Urinary bladder (tissue), 4 donors: ENCODE data around the gene PAQR4. TPM values are rescaled to one million over a fixed set of nuclear protein-coding genes. Genes with fewer than 3 reads are reported as not detected.
"Not testable (repeated sequence)": the region's sequence is repeated elsewhere in the genome, so short reads cannot be mapped to it uniquely, and the experiment has no call there.

Experiments
- DNase-seq: peaks from one replicate; pipeline ENCODE4 v3.0.0-alpha.2; 2015; ENCODE audit errors: extremely low spot score
- H3K27ac ChIP-seq: one replicate; pipeline ENCODE4 v1.5.1; 2013; ENCODE audit warnings: low read depth, mild to moderate bottlenecking, moderate library complexity
- H3K36me3 ChIP-seq: one replicate; pipeline ENCODE4 v1.6.1; 2013; ENCODE audit warnings: mild to moderate bottlenecking, moderate library complexity; ENCODE audit not compliant: insufficient read depth
- H3K4me1 ChIP-seq: one replicate; pipeline ENCODE4 v1.6.1; 2013; ENCODE audit warnings: mild to moderate bottlenecking, moderate library complexity; ENCODE audit not compliant: insufficient read depth
- H3K4me3 ChIP-seq: one replicate; pipeline ENCODE4 v1.5.1; 2013; ENCODE audit warnings: low read depth, low read length
- WGBS: extraction: QIAGEN DNeasy Blood & Tissue Kit; methylation state at CpG from one replicate; pipeline ENCODE4 v1.1.7; 2013; 5-methylcytosine and 5-hydroxymethylcytosine counted together
- polyA plus RNA-seq: library from polyadenylated mRNA; stranded (reverse); fragments of 200-250 nt; gene quantifications from one replicate; pipeline ENCODE4 v1.2.3, GENCODE V29; 2013
- total RNA-seq: library from RNA; depleted of rRNA; stranded (reverse); fragments of >200 nt; gene quantifications from one replicate; pipeline ENCODE4 v1.2.3, GENCODE V29; 2014
- donor health status: healthy with polysubstance abuse.
- donor health status: healthy.

PAQR4 gene
- total RNA-seq (4.5 TPM), polyA plus RNA-seq (5.1 TPM)

- peak; percentile 43 for DNase-seq
- H3K27ac ChIP-seq: no peak within 1 kb of the TSS
Observed at GRCh38 chr16:2968738-2969544, at the start of gene PAQR4. TSS of gene PAQR4 (plus strand) at chr16:2969348. CDS start at chr16:2969675, 327 bp downstream.

GRCh38 chr16:2919511-2920255, 49.5 kb upstream of the PAQR4 start:
- no peak overlapping the region for H3K27ac ChIP-seq
- no peaks in the 10 kb centered on the region for H3K4me1 ChIP-seq
- WGBS: 8% methylated on average over 13 of the region's 13 CpGs
- DNase-seq: no peak
- H3K36me3 ChIP-seq: no peaks in the 10 kb centered on the region
- no peak overlapping the region for H3K4me3 ChIP-seq

More at GRCh38 chr16:2968738-2969544, at the start of gene PAQR4:
- under 1% methylated on average over 98 of the region's 98 CpGs for WGBS
- Histone ChIP-seq H3K4me3 (peak within 1 kb of the TSS; percentile 74), H3K4me1 (peaks cover 7% of the 10 kb centered on the region), H3K36me3 (no peaks in the 10 kb centered on the region)

- WGBS: 93% methylated on average over 14 of the region's 14 CpGs
- DNase-seq: no peak
- Histone ChIP-seq H3K4me3 (no peak overlapping the region), H3K36me3 (no peaks in the 10 kb centered on the region), H3K27ac (no peak overlapping the region), H3K4me1 (no peaks in the 10 kb centered on the region)
Observed at GRCh38 chr16:2923481-2923880, 45.7 kb upstream of the PAQR4 start.

GRCh38 chr16:2924901-2925755, 44.0 kb upstream of the PAQR4 start:
- DNase-seq: no peak
- Histone ChIP-seq H3K4me1 (no peaks in the 10 kb centered on the region), H3K4me3 (no peak overlapping the region), H3K36me3 (no peaks in the 10 kb centered on the region), H3K27ac (no peak overlapping the region)
- 61% methylated on average over 42 of the region's 42 CpGs for WGBS

- no peak overlapping the region for H3K4me3 ChIP-seq
- WGBS: 69% methylated on average over 9 of the region's 9 CpGs
- H3K4me1 ChIP-seq: no peaks in the 10 kb centered on the region
- DNase-seq: no peak
- no peak overlapping the region for H3K27ac ChIP-seq
- H3K36me3 ChIP-seq: peaks cover 4% of the 10 kb centered on the region
Observed at GRCh38 chr16:2925951-2926649, 43.0 kb upstream of the PAQR4 start.

GRCh38 chr16:2926650-2926999, 42.5 kb upstream of the PAQR4 start:
- H3K36me3 ChIP-seq: peaks cover 4% of the 10 kb centered on the region
- WGBS: 82% methylated on average over 5 of the region's 5 CpGs
- no peak overlapping the region for H3K4me3 ChIP-seq
- no peaks in the 10 kb centered on the region for H3K4me1 ChIP-seq
- no peak overlapping the region for H3K27ac ChIP-seq
- no peak for DNase-seq

GRCh38 chr16:2927010-2927646, 42.0 kb upstream of the PAQR4 start:
- Histone ChIP-seq H3K36me3 (peaks cover 4% of the 10 kb centered on the region), H3K4me1 (no peaks in the 10 kb centered on the region), H3K27ac (no peak overlapping the region), H3K4me3 (no peak overlapping the region)
- peak; percentile 83 for DNase-seq
- WGBS: 7% methylated on average over 19 of the region's 19 CpGs

- not testable (repeated sequence) for H3K27ac ChIP-seq, H3K4me3 ChIP-seq, H3K4me1 ChIP-seq, DNase-seq, H3K36me3 ChIP-seq
- 87% methylated on average over 4 of the region's 4 CpGs for WGBS
Observed at GRCh38 chr16:2928151-2928550, 41.0 kb upstream of the PAQR4 start.

- Histone ChIP-seq H3K4me1 (no peaks in the 10 kb centered on the region), H3K4me3 (no peak overlapping the region), H3K27ac (no peak overlapping the region), H3K36me3 (peaks cover 4% of the 10 kb centered on the region)
- no peak for DNase-seq
- WGBS: 91% methylated on average over 11 of the region's 11 CpGs
Observed at GRCh38 chr16:2928796-2929195, 40.4 kb upstream of the PAQR4 start.

GRCh38 chr16:2929693-2930092, 39.5 kb upstream of the PAQR4 start:
- H3K36me3 ChIP-seq: peaks cover 7% of the 10 kb centered on the region
- WGBS: 93% methylated on average over 14 of the region's 14 CpGs
- no peaks in the 10 kb centered on the region for H3K4me1 ChIP-seq
- no peak overlapping the region for H3K4me3 ChIP-seq
- H3K27ac ChIP-seq: no peak overlapping the region
- no peak for DNase-seq

- 95% methylated on average over 15 of the region's 15 CpGs for WGBS
- no peak for DNase-seq
- Histone ChIP-seq H3K4me1 (no peaks in the 10 kb centered on the region), H3K36me3 (peaks cover 8% of the 10 kb centered on the region), H3K4me3 (no peak overlapping the region), H3K27ac (no peak overlapping the region)
Observed at GRCh38 chr16:2930236-2930635, 38.9 kb upstream of the PAQR4 start.

- H3K27ac ChIP-seq, DNase-seq, H3K4me3 ChIP-seq, H3K4me1 ChIP-seq, H3K36me3 ChIP-seq: not testable (repeated sequence)
- WGBS: 93% methylated on average over 13 of the region's 13 CpGs
Observed at GRCh38 chr16:2931231-2931914, 37.8 kb upstream of the PAQR4 start.
